ENCODE measurements around the gene SBNO1. TPM values are rescaled to one million over a fixed set of nuclear protein-coding genes. Genes with fewer than 3 reads are reported as not detected.
"Not testable (repeated sequence)": the region's sequence is repeated elsewhere in the genome, so short reads cannot be mapped to it uniquely, and the experiment has no call there.

SBNO1 gene
- total RNA-seq, 1 donor from 2014 or later = 25.3 TPM

GRCh38 chr12:123363390-123363739, 1.3 kb downstream of the SBNO1 start:
- intact Hi-C loops (cut with DNase I) = loop anchor here (5.0 kb wide), 1 partner anchor 219 kb away; the partner anchor contains the start of gene TMED2
- no peak for DNase-seq (ENCODE audit: low spot score)

GRCh38 chr12:123358035-123358434, 6.6 kb downstream of the SBNO1 start:
- intact Hi-C loops (cut with DNase I) = no loop called here
- DNase-seq (ENCODE audit: low spot score) = no peak

GRCh38 chr12:123356159-123356670, 8.4 kb downstream of the SBNO1 start:
- no peak for DNase-seq (ENCODE audit: low spot score)
- intact Hi-C loops (cut with DNase I) = no loop called here

- intact Hi-C loops (cut with DNase I) = no loop called here
- DNase-seq (ENCODE audit: low spot score) = no peak
These were observed 10.0 kb downstream of the SBNO1 start for GRCh38 chr12:123354600-123354999.

GRCh38 chr12:123351349-123351748, 13.3 kb downstream of the SBNO1 start:
- no peak for DNase-seq (ENCODE audit: low spot score)
- intact Hi-C loops (cut with DNase I) = no loop called here

GRCh38 chr12:123346946-123347345, 17.7 kb downstream of the SBNO1 start:
- intact Hi-C loops (cut with DNase I) = no loop called here
- DNase-seq (ENCODE audit: low spot score) = no peak

GRCh38 chr12:123344086-123344485, 20.6 kb downstream of the SBNO1 start:
- DNase-seq (ENCODE audit: low spot score) = no peak
- intact Hi-C loops (cut with DNase I) = no loop called here

- intact Hi-C loops (cut with DNase I) = no loop called here
- no peak for DNase-seq (ENCODE audit: low spot score)
These were observed 27.6 kb downstream of the SBNO1 start for GRCh38 chr12:123337070-123337469.

GRCh38 chr12:123336530-123336929, 28.1 kb downstream of the SBNO1 start:
- intact Hi-C loops (cut with DNase I) = no loop called here
- DNase-seq (ENCODE audit: low spot score) = no peak

- intact Hi-C loops (cut with DNase I) = no loop called here
- DNase-seq (ENCODE audit: low spot score) = no peak
These were observed 29.2 kb downstream of the SBNO1 start for GRCh38 chr12:123335490-123335889.

- intact Hi-C loops (cut with DNase I) = no loop called here
- DNase-seq (ENCODE audit: low spot score) = no peak
These were observed 34.8 kb downstream of the SBNO1 start for GRCh38 chr12:123329799-123330198.

GRCh38 chr12:123319826-123320225, 44.8 kb downstream of the SBNO1 start:
- no peak for DNase-seq (ENCODE audit: low spot score)
- intact Hi-C loops (cut with DNase I) = no loop called here

GRCh38 chr12:123319273-123319672, 45.4 kb downstream of the SBNO1 start:
- no peak for DNase-seq (ENCODE audit: low spot score)
- intact Hi-C loops (cut with DNase I) = no loop called here

GRCh38 chr12:123313046-123313445, 51.6 kb downstream of the SBNO1 start:
- DNase-seq (ENCODE audit: low spot score); intact Hi-C loops (cut with DNase I): not testable (repeated sequence)

- DNase-seq (ENCODE audit: low spot score) = no peak
- intact Hi-C loops (cut with DNase I) = no loop called here
These were observed 58.4 kb downstream of the SBNO1 start for GRCh38 chr12:123306200-123306599.

GRCh38 chr12:123305136-123305535, 59.5 kb downstream of the SBNO1 start:
- DNase-seq (ENCODE audit: low spot score) = no peak
- intact Hi-C loops (cut with DNase I) = no loop called here

- DNase-seq (ENCODE audit: low spot score) = no peak
- intact Hi-C loops (cut with DNase I) = no loop called here
These were observed 71.4 kb downstream of the SBNO1 start for GRCh38 chr12:123293178-123293760.

- DNase-seq (ENCODE audit: low spot score) = no peak
- intact Hi-C loops (cut with DNase I) = no loop called here
These were observed 74.7 kb downstream of the SBNO1 start for GRCh38 chr12:123289911-123290310.

GRCh38 chr12:123288751-123289346, 75.8 kb downstream of the SBNO1 start:
- no peak for DNase-seq (ENCODE audit: low spot score)
- intact Hi-C loops (cut with DNase I) = no loop called here

- intact Hi-C loops (cut with DNase I) = no loop called here
- DNase-seq (ENCODE audit: low spot score) = no peak
These were observed 77.8 kb downstream of the SBNO1 start for GRCh38 chr12:123286652-123287373.

- intact Hi-C loops (cut with DNase I) = no loop called here
- no peak for DNase-seq (ENCODE audit: low spot score)
These were observed 80.0 kb downstream of the SBNO1 start for GRCh38 chr12:123284669-123285068.
